K562 (cell line): ENCODE data around the gene FFAR1. TPM values are rescaled to one million over a fixed set of nuclear protein-coding genes. Genes with fewer than 3 reads are reported as not detected.

Experiments used
- ATAC-seq: fragments of 200-7000 bp; cut with Tn5 transposase; 3 replicates; pipeline ENCODE4 v1.9.1; 2020; ENCODE audit warnings: moderate library complexity
- BruUV-seq: library from RNA; stranded (reverse); fragments of 400-500 nt; replicated peaks from 2 replicates; lab custom pipeline; 2021; lab: Mats Ljungman, UMichigan
- CTCF ChIA-PET: fragments of 300-600 bp; formaldehyde crosslinking; extraction: SDS; loops from one replicate; lab custom pipeline; 2021; ENCODE audit warnings: low intra/inter-chr PET ratio; lab: Yijun Ruan, JAX
- POLR2A ChIA-PET: fragments of 300-600, 350-650 bp; sonication (Branson Sonifier 250); formaldehyde crosslinking; extraction: SDS; loops from one replicate; lab custom pipeline; 2021; ENCODE audit warnings: antibody characterized with exemption, inconsistent platforms; lab: Yijun Ruan, JAX
- DNase-seq, 4 experiments: peaks; one replicate each; pipeline versions ENCODE4 v3.0.0 to v3.0.0-alpha.2; 2011 to 2018; ENCODE audit warnings: low spot score in 3 of 4, mixed read lengths in 3 of 4; ENCODE audit errors: extremely low read depth in 1 of 4
- FAIRE-seq: peaks from 2 replicates; lab custom pipeline; 2011; peaks lifted over from hg19 to GRCh38; lab: Jason Lieb, UNC
- H2AFZ ChIP-seq: 2 replicates; pipeline ENCODE4 v1.6.0; 2011; ENCODE audit warnings: low read depth, low read length, control low read depth, inconsistent platforms
- H3K27ac ChIP-seq: fragments of 200-600 bp; 3 replicates; pipeline ENCODE4 v1.8.0; 2011; ENCODE audit warnings: low read depth, mild to moderate bottlenecking, control low read depth, inconsistent platforms, low read length, moderate library complexity, mixed read lengths; ENCODE audit errors: extremely low read depth
- H3K27me3 ChIP-seq, 2 experiments: fragments of 300-600 bp in 1 of 2; 2 replicates in 1 of 2; 3 replicates in 1 of 2; pipeline versions ENCODE4 v1.6.0 to v1.8.0; 2011; ENCODE audit warnings: inconsistent platforms in 2 of 2, low read length in 2 of 2, mild to moderate bottlenecking in 1 of 2, mixed read lengths in 1 of 2, moderate library complexity in 1 of 2; ENCODE audit not compliant: control insufficient read depth in 2 of 2, insufficient read depth in 2 of 2
- H3K36me3 ChIP-seq: fragments of 300-600 bp; 3 replicates; pipeline ENCODE4 v1.8.0; 2011; ENCODE audit warnings: mild to moderate bottlenecking, low read length, inconsistent platforms; ENCODE audit not compliant: control insufficient read depth, insufficient read depth
- H3K4me1 ChIP-seq, 2 experiments: fragments of 200-600 bp in 1 of 2; replicated peaks in 1 of 2; 2 replicates in 1 of 2; 3 replicates in 1 of 2; pipeline versions ENCODE4 v1.5.1 to v1.8.0; 2011; ENCODE audit warnings: inconsistent platforms in 2 of 2, low read length in 2 of 2, mild to moderate bottlenecking in 1 of 2, mixed read lengths in 1 of 2, moderate library complexity in 1 of 2; ENCODE audit not compliant: control insufficient read depth in 2 of 2, insufficient read depth in 2 of 2
- H3K4me2 ChIP-seq: 2 replicates; pipeline ENCODE4 v1.6.1; 2011; ENCODE audit warnings: low read length, control low read depth, inconsistent platforms, mixed read lengths; ENCODE audit not compliant: insufficient read depth
- H3K4me3 ChIP-seq: fragments of 200-600 bp; sonication (generic), shearing (Covaris generic); 2 replicates; pipeline ENCODE4 v1.5.1; 2016; ENCODE audit warnings: control low read depth, inconsistent platforms
- H3K79me2 ChIP-seq: fragments of 200-600 bp; 3 replicates; pipeline ENCODE4 v1.8.0; 2011; ENCODE audit warnings: low read length, inconsistent platforms; ENCODE audit not compliant: control insufficient read depth, insufficient read depth
- H3K9ac ChIP-seq, 2 experiments: 2 replicates each; pipeline versions ENCODE4 v1.6.0 to v1.6.1; 2011; ENCODE audit warnings: low read depth in 2 of 2, low read length in 2 of 2, control low read depth in 1 of 2, inconsistent platforms in 1 of 2, mild to moderate bottlenecking in 1 of 2, mixed read lengths in 1 of 2; ENCODE audit not compliant: insufficient read depth in 1 of 2
- H3K9me1 ChIP-seq: one replicate; pipeline ENCODE4 v1.6.0; 2011; ENCODE audit warnings: inconsistent platforms, mild to moderate bottlenecking, low read length, moderate library complexity; ENCODE audit not compliant: control insufficient read depth, insufficient read depth
- H3K9me3 ChIP-seq: replicated peaks from 2 replicates; pipeline ENCODE4 v1.5.1; 2011; ENCODE audit warnings: low read depth, low read length, inconsistent platforms; ENCODE audit not compliant: control insufficient read depth, insufficient read depth
- H4K20me1 ChIP-seq: replicated peaks from 2 replicates; pipeline ENCODE4 v1.6.1; 2011; ENCODE audit warnings: low read length, inconsistent platforms, mixed read lengths; ENCODE audit not compliant: control insufficient read depth, insufficient read depth
- EGR1 ChIP-seq: fragments of 450-650 bp; conservative IDR thresholded peaks from 2 replicates; pipeline ENCODE4 v1.6.1; 2017; ENCODE audit warnings: mild to moderate bottlenecking
- HMG20B ChIP-seq: fragments of 250-450 bp; sonication (Bioruptor Pico); IDR thresholded peaks from 2 replicates; pipeline ENCODE4 v1.5.0; 2021; ENCODE audit warnings: mild to moderate bottlenecking
- MEIS2 ChIP-seq: fragments of 450-650 bp; IDR thresholded peaks from 2 replicates; pipeline ENCODE4 v1.6.1; 2014; ENCODE audit warnings: mild to moderate bottlenecking; ENCODE audit not compliant: partially characterized antibody
- ZNF224 ChIP-seq: sonication (generic); formaldehyde crosslinking; IDR thresholded peaks from 2 replicates; pipeline ENCODE4 v1.8.0; 2022; ENCODE audit warnings: mild to moderate bottlenecking, missing genetic modification reagents
- WGBS: fragments of 100-300 bp; shearing (Covaris generic); methylation state at CpG from one replicate; pipeline ENCODE4 v1.1.6; 2016; ENCODE audit warnings: low coverage, mixed read lengths; ENCODE audit not compliant: insufficient coverage; ENCODE audit errors: missing lambda C conversion rate; 5-methylcytosine and 5-hydroxymethylcytosine counted together
- in situ Hi-C: fragments of 300-500 bp; cut with MboI; formaldehyde crosslinking; loops from 4 replicates; pipeline ENCODE4 v1.15.0; 2018; ENCODE audit warnings: inconsistent platforms, mixed read lengths
- intact Hi-C: fragments of 100-400 bp; cut with micrococcal nuclease; formaldehyde crosslinking; loops from 2 replicates; pipeline ENCODE4 v1.14.2; 2022
- polyA plus RNA-seq, 8 experiments: library from polyadenylated mRNA; depleted of rRNA in 4 of 8; stranded (reverse) in 5 of 8; unstranded in 3 of 8; fragments of >200 nt; fragmentation: Nextera tagmentation in 2 of 8; fragmentation: Illumina TruSeq in 1 of 8; extraction: Ambion mirVana in 2 of 8; extraction: Trizol in 1 of 8; gene quantifications; 2 replicates each; pipeline versions ENCODE4 v1.2.1 to v1.2.3, GENCODE V29; 2011 to 2014; ENCODE audit warnings: inconsistent platforms in 1 of 8, missing spikeins in 1 of 8
- total RNA-seq, 7 experiments: library from RNA; depleted of rRNA in 6 of 7; stranded (reverse); fragments of >200 nt in 6 of 7; fragmentation: Illumina TruSeq in 2 of 7; extraction: Trizol in 2 of 7; gene quantifications; 2 replicates each; pipeline versions ENCODE4 v1.2.1 to v1.2.3, GENCODE V29; 2011 to 2021; ENCODE audit warnings: low replicate concordance in 1 of 7
- TF ChIP-seq, protein P1 (sequence below): IDR thresholded peaks from 3 replicates; pipeline ENCODE4 v1.6.1; 2011; ENCODE audit warnings: borderline replicate concordance, mild to moderate bottlenecking, moderate library complexity; ENCODE audit not compliant: insufficient read length; ENCODE audit errors: extremely low read depth
- TF ChIP-seq, protein P2 (sequence below): fragments of 450-650 bp; IDR thresholded peaks from 2 replicates; pipeline ENCODE4 v1.6.1; 2016

FFAR1 gene
- total and polyA plus RNA-seq, 9 of the 15 experiments (the other 6 are each of a cell fraction or from before 2014, with no cell fraction given) = not detected

DNA sequence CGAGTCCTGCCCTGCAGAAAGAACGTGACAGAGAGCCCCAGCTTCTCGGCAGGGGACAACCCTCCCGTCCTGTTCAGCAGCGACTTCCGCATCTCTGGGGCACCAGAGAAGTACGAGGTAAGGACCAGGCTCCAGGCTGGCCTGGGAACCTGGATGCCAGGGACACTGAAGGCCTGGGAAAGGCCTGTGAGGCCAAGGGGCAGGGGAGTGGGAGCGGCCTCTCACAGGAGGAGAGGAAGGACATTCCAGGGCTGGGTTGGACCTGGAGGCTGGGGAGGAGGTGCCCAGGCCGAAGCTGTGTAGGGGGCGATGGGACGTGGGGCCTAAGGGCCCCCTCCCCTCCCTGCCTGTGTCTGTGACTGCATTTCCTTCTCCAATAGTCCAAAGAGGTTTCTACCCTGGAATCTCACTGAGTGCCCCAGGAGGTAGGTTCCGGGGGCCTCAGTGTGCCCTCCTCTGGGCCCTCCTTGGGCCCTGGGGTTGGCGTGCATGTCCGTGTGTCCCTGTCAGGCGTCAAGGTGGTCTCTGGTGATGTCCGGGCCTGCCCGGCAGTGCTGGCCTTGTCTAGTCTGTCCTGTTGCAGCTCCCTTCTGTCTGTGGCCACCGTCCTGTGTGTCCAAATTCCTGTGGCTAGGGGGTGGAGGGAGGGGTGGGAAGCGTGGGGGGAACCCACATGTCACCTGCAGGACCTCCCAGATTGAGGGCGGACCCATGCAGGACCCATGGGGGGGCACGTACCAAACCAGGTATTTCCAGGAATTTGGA, 35.6 kb upstream of the FFAR1 start (continued):
- TF ChIP-seq, protein P1, sequence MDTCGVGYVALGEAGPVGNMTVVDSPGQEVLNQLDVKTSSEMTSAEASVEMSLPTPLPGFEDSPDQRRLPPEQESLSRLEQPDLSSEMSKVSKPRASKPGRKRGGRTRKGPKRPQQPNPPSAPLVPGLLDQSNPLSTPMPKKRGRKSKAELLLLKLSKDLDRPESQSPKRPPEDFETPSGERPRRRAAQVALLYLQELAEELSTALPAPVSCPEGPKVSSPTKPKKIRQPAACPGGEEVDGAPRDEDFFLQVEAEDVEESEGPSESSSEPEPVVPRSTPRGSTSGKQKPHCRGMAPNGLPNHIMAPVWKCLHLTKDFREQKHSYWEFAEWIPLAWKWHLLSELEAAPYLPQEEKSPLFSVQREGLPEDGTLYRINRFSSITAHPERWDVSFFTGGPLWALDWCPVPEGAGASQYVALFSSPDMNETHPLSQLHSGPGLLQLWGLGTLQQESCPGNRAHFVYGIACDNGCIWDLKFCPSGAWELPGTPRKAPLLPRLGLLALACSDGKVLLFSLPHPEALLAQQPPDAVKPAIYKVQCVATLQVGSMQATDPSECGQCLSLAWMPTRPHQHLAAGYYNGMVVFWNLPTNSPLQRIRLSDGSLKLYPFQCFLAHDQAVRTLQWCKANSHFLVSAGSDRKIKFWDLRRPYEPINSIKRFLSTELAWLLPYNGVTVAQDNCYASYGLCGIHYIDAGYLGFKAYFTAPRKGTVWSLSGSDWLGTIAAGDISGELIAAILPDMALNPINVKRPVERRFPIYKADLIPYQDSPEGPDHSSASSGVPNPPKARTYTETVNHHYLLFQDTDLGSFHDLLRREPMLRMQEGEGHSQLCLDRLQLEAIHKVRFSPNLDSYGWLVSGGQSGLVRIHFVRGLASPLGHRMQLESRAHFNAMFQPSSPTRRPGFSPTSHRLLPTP = no peak

DNA sequence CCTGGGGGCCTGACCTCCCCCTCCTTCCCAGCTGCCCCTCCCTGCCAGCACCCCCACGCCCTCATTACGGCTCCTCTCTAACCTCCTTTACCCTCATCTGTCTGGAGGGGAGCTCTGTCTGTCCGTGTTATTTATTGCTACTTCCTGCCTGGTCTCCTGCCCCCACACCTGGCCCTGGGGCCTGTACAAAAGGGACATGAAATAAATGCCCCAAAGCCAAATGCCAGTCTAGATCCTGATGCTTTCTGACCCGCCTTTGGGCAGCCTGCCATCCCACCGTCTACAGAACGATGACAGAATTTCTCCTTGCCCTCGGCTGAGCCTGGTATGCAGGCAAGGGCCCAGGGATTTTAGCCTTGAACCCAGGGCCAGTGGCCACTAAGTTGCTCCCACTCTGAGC, 34.1 kb upstream of the FFAR1 start:
- FAIRE-seq (no peak), ATAC-seq (no peak), DNase-seq (peak in 1 of 4 experiments; percentile 12)
- H3K9ac ChIP-seq = peak overlapping the region in 1 of 2 experiments; percentile 73; a peak in 2 of 4 replicates
- in situ Hi-C loops (no loop called here), intact Hi-C loops (no loop called here)
- no peak overlapping the region; the same call in 2 of the 3 replicates for H3K27ac ChIP-seq
- H3K4me2 ChIP-seq = no peak overlapping the region
- H2AFZ ChIP-seq = no peak overlapping the region
- H3K9me3 ChIP-seq = no peaks in the 10 kb centered on the region
- peaks cover 47 to 70% of the 10 kb centered on the region in 2 experiments for H3K4me1 ChIP-seq
- no peaks in the 10 kb centered on the region for H3K36me3 ChIP-seq
- no peaks in the 10 kb centered on the region for H4K20me1 ChIP-seq
- CTCF ChIA-PET = no interaction called here
- H3K9me1 ChIP-seq = no peaks in the 10 kb centered on the region
- H3K4me3 ChIP-seq = no peak overlapping the region
- POLR2A ChIA-PET = interaction anchor here (0.6 kb wide), 1 partner anchor 187 kb away, joined by 3 read pairs; no protein-coding TSS in a partner anchor
- BruUV-seq = no TSS peak
- H3K27me3 ChIP-seq = no peaks in the 10 kb centered on the region
- TF ChIP-seq EGR1 (0 out of 2 replicates have a peak, but pooled peaks have one; percentile 15), MEIS2 (peak; percentile 54), HMG20B (CRISPR knock-in tag) (no peak), ZNF224 (CRISPR knock-in tag) (no peak)
- TF ChIP-seq, protein P2, sequence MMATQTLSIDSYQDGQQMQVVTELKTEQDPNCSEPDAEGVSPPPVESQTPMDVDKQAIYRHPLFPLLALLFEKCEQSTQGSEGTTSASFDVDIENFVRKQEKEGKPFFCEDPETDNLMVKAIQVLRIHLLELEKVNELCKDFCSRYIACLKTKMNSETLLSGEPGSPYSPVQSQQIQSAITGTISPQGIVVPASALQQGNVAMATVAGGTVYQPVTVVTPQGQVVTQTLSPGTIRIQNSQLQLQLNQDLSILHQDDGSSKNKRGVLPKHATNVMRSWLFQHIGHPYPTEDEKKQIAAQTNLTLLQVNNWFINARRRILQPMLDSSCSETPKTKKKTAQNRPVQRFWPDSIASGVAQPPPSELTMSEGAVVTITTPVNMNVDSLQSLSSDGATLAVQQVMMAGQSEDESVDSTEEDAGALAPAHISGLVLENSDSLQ = peak; percentile 44; the same call in 1 of the 2 replicates
- WGBS = 67% methylated on average over 7 of the region's 7 CpGs
- peaks cover 10% of the 10 kb centered on the region; the same call in 2 of the 3 replicates for H3K79me2 ChIP-seq
